HG03565 (cell line): ENCODE measurements around the gene TNNT2.

ENCODE experiments used
- ATAC-seq: cut with Tn5 transposase; IDR thresholded peaks from one replicate; pipeline ENCODE4 v1.9.1; 2021; ENCODE audit warnings: mild to moderate bottlenecking, moderate library complexity; ENCODE audit not compliant: unreplicated experiment

Gene TNNT2

GRCh38 chr1:201358596-201358995 lies 18.9 kb downstream of the TNNT2 start:
- ATAC-seq = no peak

- ATAC-seq = no peak
These were observed 19.7 kb downstream of the TNNT2 start for GRCh38 chr1:201357636-201358348.

- ATAC-seq = no peak
These were observed 20.3 kb downstream of the TNNT2 start for GRCh38 chr1:201357211-201357610.

GRCh38 chr1:201356701-201357100 lies 20.8 kb downstream of the TNNT2 start:
- ATAC-seq = no peak

- no peak for ATAC-seq
These were observed 21.2 kb downstream of the TNNT2 start for GRCh38 chr1:201356236-201356635.

- no peak for ATAC-seq
These were observed 22.0 kb downstream of the TNNT2 start for GRCh38 chr1:201355471-201355870.

GRCh38 chr1:201354901-201355295 lies 22.6 kb downstream of the TNNT2 start:
- ATAC-seq = no peak

- ATAC-seq = no peak
These were observed 23.2 kb downstream of the TNNT2 start for GRCh38 chr1:201354151-201354900.

- no peak for ATAC-seq
These were observed 24.1 kb downstream of the TNNT2 start for GRCh38 chr1:201353186-201353940.

GRCh38 chr1:201351617-201352016 lies 25.9 kb downstream of the TNNT2 start:
- no peak for ATAC-seq

GRCh38 chr1:201350884-201351283 lies 26.6 kb downstream of the TNNT2 start:
- no peak for ATAC-seq

GRCh38 chr1:201350361-201350725 lies 27.1 kb downstream of the TNNT2 start:
- no peak for ATAC-seq

- ATAC-seq = no peak
These were observed 28.4 kb downstream of the TNNT2 start for GRCh38 chr1:201349092-201349491.

- ATAC-seq = no peak
These were observed 29.3 kb downstream of the TNNT2 start for GRCh38 chr1:201348211-201348566.

GRCh38 chr1:201347498-201348210 lies 29.8 kb downstream of the TNNT2 start:
- no peak for ATAC-seq

GRCh38 chr1:201346987-201347386 lies 30.5 kb downstream of the TNNT2 start:
- ATAC-seq = no peak

GRCh38 chr1:201346337-201346939 lies 31.0 kb downstream of the TNNT2 start:
- ATAC-seq = no peak

- ATAC-seq = no peak
These were observed 32.5 kb downstream of the TNNT2 start for GRCh38 chr1:201345081-201345355.

GRCh38 chr1:201344206-201345080 lies 33.0 kb downstream of the TNNT2 start:
- ATAC-seq = no peak

GRCh38 chr1:201341377-201341776 lies 36.1 kb downstream of the TNNT2 start:
- ATAC-seq = no peak
